ENCODE measurements around the gene HPSE. TPM values are rescaled to one million over a fixed set of nuclear protein-coding genes. Genes with fewer than 3 reads are reported as not detected.

Gene HPSE
- total and polyA plus RNA-seq, 2 of the 8 experiments (the other 6 are each of a cell fraction or from before 2014, with no cell fraction given): 1.5 to 5.0 TPM

DNA sequence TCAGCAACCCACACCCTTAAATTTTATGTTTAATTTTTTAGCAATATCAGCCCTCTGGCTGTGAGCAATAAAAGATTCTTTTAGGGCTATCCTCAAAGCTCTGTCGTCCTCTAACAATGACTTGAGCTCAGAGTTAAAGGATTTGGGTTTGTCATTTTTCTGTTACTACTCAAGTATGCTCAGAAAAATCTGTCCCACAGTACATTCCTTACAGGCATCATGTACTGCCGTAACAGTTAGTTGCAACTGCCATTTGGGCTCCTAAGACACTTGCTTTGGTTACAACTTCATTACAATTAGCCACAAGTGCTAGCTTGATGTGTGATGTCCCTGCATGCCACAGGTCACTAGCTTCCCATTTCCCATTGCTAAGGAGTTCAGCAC is 83.2 kb downstream of the HPSE start:
- Histone ChIP-seq H3K4ac (replicated peaks; ENCODE audit: insufficient read length, low read depth, low read length) (no peak overlapping the region), H3K9ac (replicated peaks in 1 of 4; ENCODE audit: extremely low read depth in 1 of 4, low read depth in 3 of 4, low read length in 3 of 4) (no peak overlapping the region), H4K91ac (replicated peaks; ENCODE audit: insufficient read length, low read length) (no peak overlapping the region), H3K79me1 (ENCODE audit: low read depth, low read length) (no peaks in the 10 kb centered on the region), H4K8ac (ENCODE audit: extremely low read depth, insufficient read depth, low read length) (no peak overlapping the region), H3K27me3 (replicated peaks in 1 of 4; ENCODE audit: control insufficient read depth in 3 of 4, extremely low read depth in 1 of 4, insufficient read depth in 3 of 4, low read length in 3 of 4) (no peaks in the 10 kb centered on the region), H3K4me1 (replicated peaks in 1 of 4; ENCODE audit: control insufficient read depth in 3 of 4, insufficient read depth in 4 of 4, low read length in 3 of 4) (peaks cover 0 to 4% (median 2%) of the 10 kb centered on the region in 4 experiments; a peak in 3 of 7 replicates), H3K23me2 (ENCODE audit: low read depth, low read length) (no peaks in the 10 kb centered on the region), H2BK20ac (ENCODE audit: low read length) (no peak overlapping the region), H3K9me3 (ENCODE audit: insufficient read depth in 2 of 2, low read depth in 1 of 2, low read length in 1 of 2) (no peaks in the 10 kb centered on the region), H2BK5ac (ENCODE audit: low read depth, low read length) (no peak overlapping the region), H3K23ac (ENCODE audit: insufficient read length) (no peak overlapping the region), H3K4me2 (ENCODE audit: insufficient read depth in 1 of 2, low read depth in 2 of 2, low read length in 2 of 2) (no peak overlapping the region), H3K18ac (ENCODE audit: extremely low read depth, low read length) (no peak overlapping the region), H3K4me3 (ENCODE audit: extremely low read depth in 1 of 4, insufficient read depth in 2 of 4, low read depth in 3 of 4, low read length in 4 of 4) (no peak overlapping the region), H4K20me1 (replicated peaks in 1 of 2; ENCODE audit: control insufficient read depth in 1 of 2, insufficient read depth in 2 of 2, low read length in 2 of 2) (no peaks in the 10 kb centered on the region), H2BK12ac (ENCODE audit: low read depth, low read length) (no peak overlapping the region), H3K79me2 (ENCODE audit: control insufficient read depth in 1 of 2, insufficient read depth in 2 of 2, low read length in 2 of 2) (no peaks in the 10 kb centered on the region), H2BK15ac (ENCODE audit: low read length) (no peak overlapping the region), H3K56ac (replicated peaks; ENCODE audit: insufficient read length, low read depth, low read length) (no peak overlapping the region), H2BK120ac (replicated peaks; ENCODE audit: low read depth, low read length) (no peak overlapping the region), H3K14ac (ENCODE audit: insufficient read length) (no peak overlapping the region), H3K36me3 (ENCODE audit: control insufficient read depth in 2 of 4, insufficient read depth in 4 of 4, low read length in 3 of 4) (no peaks in the 10 kb centered on the region), H2AFZ (ENCODE audit: low read length) (no peak overlapping the region), H4K5ac (ENCODE audit: insufficient read length, low read depth, low read length) (no peak overlapping the region), H2AK5ac (ENCODE audit: low read depth, low read length) (no peak overlapping the region), H3K27ac (ENCODE audit: low read depth, low read length) (no peak overlapping the region)
- WGBS, 2 experiments (ENCODE audit: extremely low coverage in 1 of 2, insufficient coverage in 1 of 2, insufficient read length in 1 of 2, insufficient replicate concordance in 2 of 2, low coverage in 1 of 2, low lambda C conversion rate in 2 of 2, missing lambda C conversion rate in 1 of 2): 75% methylated on average over 2 of the region's 2 CpGs; no CpG with 5 or more reads in 1 of the 2 experiments
- no peak for FAIRE-seq
- ChIA-PET CTCF (ENCODE audit: partially characterized antibody) (interaction anchor here (0.7 to 4.0 kb wide), 24 partner anchors 10 to 399 kb away, joined by 3 to 37 read pairs (median 5); no protein-coding TSS in a partner anchor), POLR2A (ENCODE audit: partially characterized antibody) (interaction anchor here (1.1 to 2.0 kb wide), 3 partner anchors 10 to 141 kb away, joined by 3 to 8 read pairs (median 6); no protein-coding TSS in a partner anchor)
- DNase-seq (ENCODE audit: low read depth in 1 of 2, low spot score in 2 of 2): no peak
- no peak for TF ChIP-seq EP300 (IDR thresholded peaks at IDR 0.05; ENCODE audit: borderline replicate concordance in 1 of 2, low read depth in 2 of 2, low read length in 2 of 2)
- TF ChIP-seq, protein P1, sequence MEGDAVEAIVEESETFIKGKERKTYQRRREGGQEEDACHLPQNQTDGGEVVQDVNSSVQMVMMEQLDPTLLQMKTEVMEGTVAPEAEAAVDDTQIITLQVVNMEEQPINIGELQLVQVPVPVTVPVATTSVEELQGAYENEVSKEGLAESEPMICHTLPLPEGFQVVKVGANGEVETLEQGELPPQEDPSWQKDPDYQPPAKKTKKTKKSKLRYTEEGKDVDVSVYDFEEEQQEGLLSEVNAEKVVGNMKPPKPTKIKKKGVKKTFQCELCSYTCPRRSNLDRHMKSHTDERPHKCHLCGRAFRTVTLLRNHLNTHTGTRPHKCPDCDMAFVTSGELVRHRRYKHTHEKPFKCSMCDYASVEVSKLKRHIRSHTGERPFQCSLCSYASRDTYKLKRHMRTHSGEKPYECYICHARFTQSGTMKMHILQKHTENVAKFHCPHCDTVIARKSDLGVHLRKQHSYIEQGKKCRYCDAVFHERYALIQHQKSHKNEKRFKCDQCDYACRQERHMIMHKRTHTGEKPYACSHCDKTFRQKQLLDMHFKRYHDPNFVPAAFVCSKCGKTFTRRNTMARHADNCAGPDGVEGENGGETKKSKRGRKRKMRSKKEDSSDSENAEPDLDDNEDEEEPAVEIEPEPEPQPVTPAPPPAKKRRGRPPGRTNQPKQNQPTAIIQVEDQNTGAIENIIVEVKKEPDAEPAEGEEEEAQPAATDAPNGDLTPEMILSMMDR (IDR thresholded peaks at IDR 0.05; ENCODE audit: control extremely low read depth in 1 of 3, insufficient read depth in 1 of 3, low read depth in 1 of 3, low read length in 3 of 3): no peak
- TF ChIP-seq POLR2A (IDR thresholded peaks at IDR 0.05; ENCODE audit: control extremely low read depth in 1 of 2, low read depth in 2 of 2, low read length in 2 of 2): no peak
- TF ChIP-seq TAF7 (optimal IDR thresholded peaks at IDR 0.05; ENCODE audit: borderline replicate concordance, low read depth, low read length): no peak
- TF ChIP-seq NANOG (IDR thresholded peaks at IDR 0.05; ENCODE audit: insufficient read depth, low read depth, low read length, poor library complexity, severe bottlenecking): no peak
- no peak for TF ChIP-seq KDM5A (IDR thresholded peaks at IDR 0.05; ENCODE audit: low read length)
- TF ChIP-seq POU5F1 (IDR thresholded peaks at IDR 0.05; ENCODE audit: low read depth, low read length): no peak
- no peak for TF ChIP-seq RFX5 (IDR thresholded peaks at IDR 0.05; ENCODE audit: borderline replicate concordance, low read depth, low read length)
- no peak for TF ChIP-seq CREB1 (IDR thresholded peaks at IDR 0.05)
- no peak for TF ChIP-seq KDM4A (IDR thresholded peaks at IDR 0.05; ENCODE audit: low read depth, low read length, severe bottlenecking)
- TF ChIP-seq KDM1A (IDR thresholded peaks at IDR 0.05; ENCODE audit: borderline replicate concordance, low read length): no peak
- TF ChIP-seq EGR1 (IDR thresholded peaks at IDR 0.05; ENCODE audit: borderline replicate concordance, low read depth, low read length): no peak
